Testis (tissue), 5 donors: ENCODE results near the gene SPIB. TPM values are rescaled to one million over a fixed set of nuclear protein-coding genes. Genes with fewer than 3 reads are reported as not detected.

Experiments
- DNase-seq: peaks from one replicate; pipeline ENCODE4 v3.0.0-alpha.2; 2019
- H3K27ac ChIP-seq, 2 donors: fragments of 200-600 bp; sonication (generic); one replicate each; pipeline ENCODE4 v1.5.1; 2019
- H3K27me3 ChIP-seq: fragments of 200-600 bp; sonication (generic); one replicate; pipeline ENCODE4 v1.5.1; 2019
- H3K36me3 ChIP-seq: fragments of 200-600 bp; sonication (generic); one replicate; pipeline ENCODE4 v1.5.1; 2017; ENCODE audit warnings: low read depth; ENCODE audit errors: missing control alignments
- H3K4me1 ChIP-seq: fragments of 200-600 bp; sonication (generic); one replicate; pipeline ENCODE4 v1.5.1; 2019
- H3K4me3 ChIP-seq, 2 donors: fragments of 200-600 bp; sonication (generic); one replicate each; pipeline ENCODE4 v1.5.1; 2017 to 2019
- H3K9me3 ChIP-seq: fragments of 200-600 bp; sonication (generic); one replicate; pipeline ENCODE4 v1.5.1; 2017
- CTCF ChIP-seq, 3 experiments: fragments of 450-650 bp in 2 of 3; fragments of 200-600 bp in 1 of 3; sonication (generic) in 1 of 3; IDR thresholded peaks; one replicate each; pipeline ENCODE4 v1.5.1; 2016 to 2019; ENCODE audit warnings: antibody characterized with exemption in 3 of 3, mild to moderate bottlenecking in 2 of 3, moderate library complexity in 1 of 3
- POLR2A ChIP-seq: fragments of 450-650 bp; IDR thresholded peaks from one replicate; pipeline ENCODE4 v1.6.1; 2017; ENCODE audit warnings: antibody characterized with exemption, mild to moderate bottlenecking, moderate library complexity
- WGBS, 2 donors: methylation state at CpG; one replicate each; pipeline ENCODE4 v1.1.5; 2018; 5-methylcytosine and 5-hydroxymethylcytosine counted together
- intact Hi-C: fragments of 100-400 bp; cut with DNase I; formaldehyde crosslinking; loops from one replicate; pipeline ENCODE4 v1.15.1; 2023; ENCODE audit warnings: low total_unique reads
- long read RNA-seq, 2 donors: transcript quantifications; one replicate each; lab custom pipeline, GENCODE V29; 2026
- polyA plus RNA-seq: library from polyadenylated mRNA; stranded (reverse); fragments of 350-450 nt; fragmentation: Illumina TruSeq; extraction: RNeasy Lipid Tissue Mini Kit (QIAGEN cat#74804); gene quantifications from one replicate; pipeline ENCODE4 v1.2.3, GENCODE V29; 2014; ENCODE audit warnings: low read depth, low replicate concordance; ENCODE audit not compliant: insufficient read depth
- total RNA-seq, 2 donors: library from RNA; depleted of rRNA; stranded (reverse); fragments of >200 nt; gene quantifications; one replicate each; pipeline ENCODE4 v1.2.3, GENCODE V29; 2016

SPIB gene
- total RNA-seq (1 to 10 TPM in 1 of 2 donors, under 1 TPM in 1; 0.24 to 1.1 TPM), polyA plus RNA-seq (1.6 TPM)
- long read RNA-seq, donor 1, result 0 reads
- long read RNA-seq, donor 2, result 0 reads

DNA sequence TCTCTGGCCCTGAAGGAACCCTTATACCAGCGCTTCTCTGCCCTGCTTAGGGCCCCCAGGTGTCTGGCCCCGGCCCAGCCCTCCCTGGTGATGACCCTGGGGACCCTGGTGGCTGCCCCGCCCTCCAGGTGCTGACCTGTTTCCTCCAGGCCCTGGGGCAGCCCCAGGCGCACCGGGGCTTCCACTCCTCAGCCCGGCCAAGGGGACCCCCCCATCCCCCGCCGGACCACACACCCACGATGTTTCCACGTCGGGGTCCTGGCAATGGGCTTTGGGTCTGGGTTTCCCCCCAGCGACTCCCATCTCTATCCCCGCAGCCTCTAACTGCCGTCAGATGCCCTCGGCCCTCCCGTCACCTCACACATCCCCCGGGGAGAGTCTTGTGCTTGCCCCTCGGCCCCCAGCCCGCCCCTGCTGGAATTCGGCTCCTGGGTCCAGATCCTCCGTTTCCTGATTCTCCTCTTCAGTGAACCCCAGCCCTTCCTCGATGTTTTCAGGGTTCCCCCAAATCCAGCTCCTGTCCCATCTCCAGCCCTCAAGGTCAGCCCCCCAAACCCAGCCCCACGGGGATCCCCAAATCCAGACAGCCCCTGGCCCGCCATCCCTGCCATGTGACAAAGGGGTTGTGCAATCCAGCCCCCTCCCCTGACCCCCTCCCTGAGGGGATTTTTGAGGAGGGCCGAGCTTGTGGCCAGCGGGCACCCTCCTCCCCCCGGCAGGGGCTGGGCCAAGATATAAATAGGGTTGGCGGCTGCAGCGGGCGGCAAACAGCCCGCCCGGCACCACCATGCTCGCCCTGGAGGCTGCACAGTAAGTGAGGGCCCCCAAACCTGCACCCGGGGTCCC lies at the start of gene SPIB:
SPIB (plus strand) TSS at position 763 of the 846 bp plus-strand sequence; CDS start at position 788, 25 bp downstream.
- Histone ChIP-seq H3K27me3 (no peaks in the 10 kb centered on the region), H3K4me1 (peaks cover 7% of the 10 kb centered on the region), H3K4me3 (no peak within 1 kb of the TSS), H3K27ac (no peak within 1 kb of the TSS), H3K36me3 (no peaks in the 10 kb centered on the region), H3K9me3 (no peaks in the 10 kb centered on the region)
- intact Hi-C loops, result loop anchor here (10.0 kb wide), 1 partner anchor 54 kb away; the partner anchor contains the start of gene NAPSA
- TF ChIP-seq CTCF (IDR thresholded peaks at IDR 0.05) (no peak), POLR2A (no peak)
- no peak for DNase-seq
- 49 to 52% methylated on average over 21 to 33 of the region's 34 CpGs for WGBS, 2 donors

GRCh38 chr19:50371914-50372475 lies 46.7 kb upstream of the SPIB start:
- H3K4me3 ChIP-seq, result no peak overlapping the region
- H3K27ac ChIP-seq, result no peak overlapping the region
- H3K9me3 ChIP-seq, result no peaks in the 10 kb centered on the region
- H3K27me3 ChIP-seq, result no peaks in the 10 kb centered on the region
- no peaks in the 10 kb centered on the region for H3K36me3 ChIP-seq
- H3K4me1 ChIP-seq, result no peaks in the 10 kb centered on the region
- intact Hi-C loops, result no loop called here
- 83% methylated on average over 10 of the region's 10 CpGs for WGBS, 2 donors
- no peak for DNase-seq
- TF ChIP-seq POLR2A, result no peak
- TF ChIP-seq CTCF (IDR thresholded peaks at IDR 0.05), result no peak

DNA sequence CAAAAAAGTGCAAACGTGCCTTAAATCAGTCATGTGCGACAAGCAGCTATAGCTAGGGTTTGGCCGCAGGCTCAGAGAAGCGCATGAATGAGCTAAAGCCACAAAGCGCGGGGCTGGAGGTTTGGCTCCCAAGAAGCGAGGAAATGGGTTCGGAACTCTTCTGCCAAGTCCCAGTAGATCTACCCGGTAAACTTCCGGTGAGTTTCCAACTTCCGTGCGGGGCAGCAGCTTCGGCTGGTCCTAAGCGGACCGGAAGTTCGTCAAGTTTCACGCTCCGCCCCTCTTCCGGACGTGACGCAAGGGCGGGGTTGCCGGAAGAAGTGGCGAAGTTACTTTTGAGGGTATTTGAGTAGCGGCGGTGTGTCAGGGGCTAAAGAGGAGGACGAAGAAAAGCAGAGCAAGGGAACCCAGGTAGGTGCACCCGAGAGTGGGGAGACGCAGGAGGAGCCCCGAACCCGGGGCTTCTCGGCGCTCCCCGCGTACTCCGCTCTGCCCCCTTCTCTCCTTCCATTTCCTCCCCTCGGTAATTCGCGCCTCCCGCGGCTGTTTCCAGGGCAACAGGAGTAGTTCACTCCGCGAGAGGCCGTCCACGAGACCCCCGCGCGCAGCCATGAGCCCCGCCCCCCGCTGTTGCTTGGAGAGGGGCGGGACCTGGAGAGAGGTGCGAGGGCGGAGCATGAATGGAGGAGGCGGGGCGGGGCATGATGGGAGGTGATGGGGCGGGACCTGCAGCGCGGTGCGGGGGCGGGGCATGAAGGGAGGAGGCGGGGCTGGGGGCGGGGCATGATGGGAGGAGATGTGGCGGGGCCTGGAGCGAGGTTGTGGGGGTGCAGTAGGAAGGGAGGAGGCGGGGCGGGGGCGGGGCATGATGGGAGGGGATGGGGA lies 42.3 kb upstream of the SPIB start, which contains the start of gene NR1H2:
NR1H2 (plus strand) TSS at position 292 of the 885 bp plus-strand sequence. CDS start 1,149 bp downstream, outside the sequence.
- Histone ChIP-seq H3K27me3 (no peaks in the 10 kb centered on the region), H3K9me3 (no peaks in the 10 kb centered on the region), H3K36me3 (no peaks in the 10 kb centered on the region), H3K4me3 (peak within 1 kb of the TSS; percentile 93 to 100), H3K4me1 (peaks cover 9% of the 10 kb centered on the region), H3K27ac (peak within 1 kb of the TSS; percentile 99 to 100)
- WGBS, 2 donors, result 2 to 5% methylated on average over 23 to 66 of the region's 67 CpGs
- DNase-seq, result peak; percentile 97
- intact Hi-C loops, result no loop called here
- TF ChIP-seq CTCF (IDR thresholded peaks at IDR 0.05) (no peak), POLR2A (no peak)

DNA sequence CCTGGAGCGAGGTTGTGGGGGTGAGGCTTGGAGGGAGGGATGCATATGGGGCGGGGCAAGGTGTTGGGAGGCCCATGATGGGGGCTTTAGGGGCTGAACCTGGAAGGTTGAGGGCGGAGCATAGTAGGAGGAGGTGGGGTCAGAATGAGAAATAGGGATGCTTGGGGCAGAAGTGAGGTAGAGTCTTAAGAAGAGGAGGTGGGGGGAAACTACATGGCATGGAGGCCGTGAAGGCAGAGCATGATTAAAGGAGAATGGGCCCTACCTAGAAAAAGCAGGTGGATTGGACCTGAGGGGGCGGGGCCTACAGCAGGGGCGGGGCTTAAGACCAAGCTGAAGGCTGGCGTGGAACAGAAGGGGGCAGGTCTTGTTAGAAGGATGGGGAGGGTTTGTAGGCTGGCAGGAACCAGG lies 41.7 kb upstream of the SPIB start:
- DNase-seq, result peak; percentile 51
- no peak for TF ChIP-seq POLR2A
- TF ChIP-seq CTCF (IDR thresholded peaks at IDR 0.05), result no peak
- H3K27me3 ChIP-seq, result no peaks in the 10 kb centered on the region
- no peaks in the 10 kb centered on the region for H3K36me3 ChIP-seq
- 42% methylated on average over 7 of the region's 7 CpGs for WGBS, 2 donors
- peak overlapping the region; percentile 93 to 100 for H3K4me3 ChIP-seq
- intact Hi-C loops, result no loop called here
- no peaks in the 10 kb centered on the region for H3K9me3 ChIP-seq
- H3K27ac ChIP-seq, result peak overlapping the region; percentile 99 to 100
- H3K4me1 ChIP-seq, result peaks cover 9% of the 10 kb centered on the region
